ENCODE data around the gene CORO1C. TPM values are rescaled to one million over a fixed set of nuclear protein-coding genes. Genes with fewer than 3 reads are reported as not detected.
A peak's percentile ranks its signal among the peaks of the same experiment; 100 is the strongest.

Gene CORO1C
- total RNA-seq, 1 experiment from 2014 or later: 57.7 TPM

- no peak for DNase-seq (ENCODE audit: low spot score)
Observed at GRCh38 chr12:108616359-108616758, 115.0 kb downstream of the CORO1C start.

- DNase-seq (ENCODE audit: low spot score): no peak
Observed at GRCh38 chr12:108615918-108616317, 115.4 kb downstream of the CORO1C start.

- DNase-seq (ENCODE audit: low spot score): no peak
Observed at GRCh38 chr12:108614639-108615038, 116.7 kb downstream of the CORO1C start.

GRCh38 chr12:108614041-108614440 lies 117.3 kb downstream of the CORO1C start:
- DNase-seq (ENCODE audit: low spot score): no peak

- no peak for DNase-seq (ENCODE audit: low spot score)
Observed at GRCh38 chr12:108613548-108613947, 117.8 kb downstream of the CORO1C start.

GRCh38 chr12:108612788-108613282 lies 118.5 kb downstream of the CORO1C start:
- DNase-seq (ENCODE audit: low spot score): peak; percentile 32

- peak; percentile 50 for DNase-seq (ENCODE audit: low spot score)
Observed at GRCh38 chr12:108611884-108612415, 119.4 kb downstream of the CORO1C start.

GRCh38 chr12:108610856-108611605 lies 120.3 kb downstream of the CORO1C start:
- no peak for DNase-seq (ENCODE audit: low spot score)

- no peak for DNase-seq (ENCODE audit: low spot score)
Observed at GRCh38 chr12:108610336-108610815, 120.9 kb downstream of the CORO1C start.

- DNase-seq (ENCODE audit: low spot score): peak; percentile 69
Observed at GRCh38 chr12:108609537-108610335, 121.6 kb downstream of the CORO1C start.

GRCh38 chr12:108608616-108609015 lies 122.7 kb downstream of the CORO1C start:
- DNase-seq (ENCODE audit: low spot score): no peak

GRCh38 chr12:108607981-108608600 lies 123.2 kb downstream of the CORO1C start:
- no peak for DNase-seq (ENCODE audit: low spot score)

- DNase-seq (ENCODE audit: low spot score): no peak
Observed at GRCh38 chr12:108606492-108606891, 124.8 kb downstream of the CORO1C start.

GRCh38 chr12:108605690-108606406 lies 125.5 kb downstream of the CORO1C start:
- no peak for DNase-seq (ENCODE audit: low spot score)

- DNase-seq (ENCODE audit: low spot score): no peak
Observed at GRCh38 chr12:108605000-108605689, 126.2 kb downstream of the CORO1C start.

GRCh38 chr12:108604208-108604941 lies 126.9 kb downstream of the CORO1C start:
- no peak for DNase-seq (ENCODE audit: low spot score)

GRCh38 chr12:108603743-108604142 lies 127.6 kb downstream of the CORO1C start:
- no peak for DNase-seq (ENCODE audit: low spot score)

GRCh38 chr12:108602976-108603704 lies 128.2 kb downstream of the CORO1C start:
- DNase-seq (ENCODE audit: low spot score): no peak

GRCh38 chr12:108602209-108602705 lies 129.1 kb downstream of the CORO1C start:
- no peak for DNase-seq (ENCODE audit: low spot score)
